Left renal pelvis (tissue), 4 donors: ENCODE results near the gene RUBCN. TPM values are rescaled to one million over a fixed set of nuclear protein-coding genes. Genes with fewer than 3 reads are reported as not detected.
"Not testable (repeated sequence)": the region's sequence is repeated elsewhere in the genome, so short reads cannot be mapped to it uniquely, and the experiment has no call there.

Experiments used
- DNase-seq, 4 donors: peaks; one replicate each; pipeline ENCODE4 v3.0.0-alpha.2; 2013; ENCODE audit warnings: low read depth in 4 of 4, low spot score in 3 of 4
- polyA plus RNA-seq, 4 donors: library from polyadenylated mRNA; unstranded; fragments of 120-200 nt; gene quantifications; one replicate each; pipeline ENCODE4 v1.2.1, GENCODE V29; 2013; ENCODE audit not compliant: insufficient read length in 4 of 4

RUBCN gene
- polyA plus RNA-seq, 4 donors = 11.3 to 16.0 (median 12.7) TPM

- not testable (repeated sequence) for DNase-seq
Measured at GRCh38 chr3:197626404-197627157, 110.1 kb downstream of the RUBCN start.

GRCh38 chr3:197621478-197621877, 115.2 kb downstream of the RUBCN start:
- DNase-seq = not testable (repeated sequence)

Other genes with a start within 250 kb of the RUBCN start
- 10 to 100 TPM in 3 of 4 donors, 1 to 10 TPM in 1; 5.2 to 50.1 (median 36.5) TPM for gene BDH1, start 180.9 kb downstream of the RUBCN start, polyA plus RNA-seq
- 100 to 1,000 TPM in 3 of 4 donors, 10 to 100 TPM in 1; 86.2 to 128 (median 108) TPM for gene FYTTD1, start 13.0 kb upstream of the RUBCN start, polyA plus RNA-seq
- gene LRCH3, start 54.4 kb upstream of the RUBCN start, polyA plus RNA-seq = 10 to 100 TPM; 35.0 to 52.9 (median 38.8) TPM
- gene RPL35A, start 213.3 kb upstream of the RUBCN start, polyA plus RNA-seq = 1,000 to 10,000 TPM; 1,642 to 1,812 (median 1,679) TPM
- gene LMLN, start 223.3 kb upstream of the RUBCN start, polyA plus RNA-seq = 10 to 100 TPM in 2 of 4 donors, 1 to 10 TPM in 2; 5.1 to 11.3 (median 9.5) TPM